Hematopoietic multipotent progenitor cell treated with erythropoietin and hydrocortisone succinate and interleukin-3 and kit ligand, for 4 days (in vitro differentiated cells): ENCODE data around the gene DAD1.
"Not testable (repeated sequence)": the region's sequence is repeated elsewhere in the genome, so short reads cannot be mapped to it uniquely, and the experiment has no call there.

Experiments
- DNase-seq: peaks from one replicate; pipeline ENCODE4 v3.0.0-alpha.2; 2015

DAD1 gene

GRCh38 chr14:22589096-22589839 is at the start of gene DAD1:
TSS of gene DAD1 (minus strand) at chr14:22589224. CDS start at chr14:22589157, 67 bp downstream.
- DNase-seq: peak; percentile 100

GRCh38 chr14:22635980-22636379 is 47.0 kb upstream of the DAD1 start:
- DNase-seq: not testable (repeated sequence)

GRCh38 chr14:22634233-22634900 is 45.3 kb upstream of the DAD1 start:
- DNase-seq: no peak

- no peak for DNase-seq
These were observed 41.5 kb upstream of the DAD1 start for GRCh38 chr14:22630486-22630885.

- DNase-seq: no peak
These were observed 41.0 kb upstream of the DAD1 start for GRCh38 chr14:22630066-22630465.

GRCh38 chr14:22629361-22629760 is 40.3 kb upstream of the DAD1 start:
- DNase-seq: no peak

GRCh38 chr14:22627506-22628263 is 38.7 kb upstream of the DAD1 start:
- no peak for DNase-seq

GRCh38 chr14:22626590-22626989 is 37.6 kb upstream of the DAD1 start:
- peak; percentile 13 for DNase-seq

GRCh38 chr14:22623047-22623446 is 34.0 kb upstream of the DAD1 start:
- DNase-seq: peak; percentile 83

- DNase-seq: no peak
These were observed 33.2 kb upstream of the DAD1 start for GRCh38 chr14:22622255-22622654.

GRCh38 chr14:22615765-22616164 is 26.7 kb upstream of the DAD1 start:
- DNase-seq: not testable (repeated sequence)

GRCh38 chr14:22614240-22614799 is 25.3 kb upstream of the DAD1 start:
- DNase-seq: no peak

GRCh38 chr14:22613736-22614239 is 24.8 kb upstream of the DAD1 start:
- no peak for DNase-seq

GRCh38 chr14:22613106-22613695 is 24.2 kb upstream of the DAD1 start:
- no peak for DNase-seq

GRCh38 chr14:22610931-22611330 is 21.9 kb upstream of the DAD1 start:
- DNase-seq: no peak

GRCh38 chr14:22607291-22607690 is 18.3 kb upstream of the DAD1 start:
- DNase-seq: no peak

- DNase-seq: no peak
These were observed 17.4 kb upstream of the DAD1 start for GRCh38 chr14:22606380-22606779.

GRCh38 chr14:22602862-22603261 is 13.8 kb upstream of the DAD1 start:
- no peak for DNase-seq

- no peak for DNase-seq
These were observed 13.0 kb upstream of the DAD1 start for GRCh38 chr14:22601996-22602395.

GRCh38 chr14:22601456-22601855 is 12.4 kb upstream of the DAD1 start:
- DNase-seq: no peak

GRCh38 chr14:22600027-22600426 is 11.0 kb upstream of the DAD1 start:
- DNase-seq: no peak

- DNase-seq: no peak
These were observed 10.3 kb upstream of the DAD1 start for GRCh38 chr14:22599349-22599748.

- peak; percentile 51 for DNase-seq
These were observed 9.8 kb upstream of the DAD1 start for GRCh38 chr14:22598896-22599244.
